ENCODE results near the gene EGR2. TPM values are rescaled to one million over a fixed set of nuclear protein-coding genes. Genes with fewer than 3 reads are reported as not detected.

EGR2 gene
- total and polyA plus RNA-seq, 12 donors: 0.17 to 6.8 (median 1.4) TPM

DNA sequence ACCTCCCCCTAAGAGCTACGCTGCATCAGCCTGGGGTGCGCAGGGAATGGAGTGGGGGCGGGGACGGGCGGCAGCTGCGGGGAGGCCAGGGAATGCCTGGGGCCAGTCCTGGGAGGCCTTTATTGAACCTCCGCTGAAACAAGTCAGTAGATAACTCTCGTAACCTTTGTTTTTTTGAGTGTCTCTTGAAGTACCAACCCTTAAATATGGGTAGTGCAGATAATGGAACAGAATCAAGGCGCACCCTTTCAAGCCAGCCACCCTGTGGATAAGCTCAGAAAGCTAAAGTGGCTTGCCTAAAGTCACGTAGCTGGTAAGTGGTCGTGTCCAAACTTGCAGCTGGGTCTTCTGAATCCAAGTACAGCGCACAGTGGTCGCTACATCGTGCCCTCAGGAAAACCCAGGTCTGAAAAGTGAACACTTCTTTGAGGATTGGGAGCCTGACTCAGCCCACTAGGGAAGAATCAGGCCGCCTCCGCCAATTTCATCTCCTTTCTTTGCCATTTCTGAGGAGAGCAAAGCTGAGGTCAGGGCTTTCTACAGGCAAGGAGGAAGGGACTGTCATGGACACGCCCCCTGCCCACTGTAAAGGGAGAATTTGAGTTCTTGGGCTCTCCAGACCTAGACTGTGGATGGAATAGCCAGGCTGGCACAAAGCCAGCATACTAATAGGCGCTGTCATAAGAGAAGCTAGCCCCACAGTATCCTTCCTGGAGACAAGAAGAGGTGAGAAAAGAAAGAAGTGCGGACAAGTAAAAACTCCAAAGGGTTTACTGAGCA lies 3.2 kb upstream of the EGR2 start:
- peak overlapping the region in 1 of 4 donors; percentile 76 for H3K4me3 ChIP-seq

DNA sequence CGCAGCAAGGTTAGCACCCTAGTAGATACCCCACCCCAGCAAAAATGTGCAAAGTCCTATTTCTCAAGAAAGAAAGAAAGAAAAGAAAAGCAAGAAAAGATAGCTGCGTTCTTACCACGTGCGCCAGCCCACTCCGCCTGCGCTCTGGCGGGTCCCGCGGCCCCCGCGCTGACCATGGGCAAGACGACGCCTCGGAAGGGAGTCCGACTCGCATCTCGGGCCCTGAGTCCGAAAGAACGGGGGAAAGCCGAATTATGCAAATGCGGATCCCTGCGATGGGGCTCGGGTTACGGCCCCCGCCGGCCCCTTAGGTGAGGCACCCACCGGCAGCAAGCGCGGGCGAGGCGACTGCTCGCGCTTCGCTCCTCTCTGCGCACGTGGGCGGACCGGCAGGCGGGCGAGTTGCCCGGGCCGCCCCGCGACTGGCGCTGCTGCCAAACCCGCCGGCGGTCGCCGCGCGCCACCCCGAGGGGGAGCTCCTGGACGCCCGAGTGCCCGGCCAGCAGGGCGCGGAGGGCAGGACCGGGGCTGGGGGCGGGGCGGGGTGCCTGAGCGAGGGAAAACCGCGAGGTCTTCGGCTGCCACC lies 2.4 kb upstream of the EGR2 start:
- Histone ChIP-seq H3K4me1 (replicated peaks in 1 of 2) (peaks cover 31 to 32% of the 10 kb centered on the region in 2 donors), H3K4me3 (peak overlapping the region in 1 of 4 donors; percentile 76), H3K27me3 (peaks cover 28% of the 10 kb centered on the region), H3K27ac (no peak overlapping the region), H3K36me3 (replicated peaks in 1 of 2) (no peaks in the 10 kb centered on the region), H3K9me3 (replicated peaks in 1 of 3) (no peaks in the 10 kb centered on the region)
- DNase-seq: peak in 3 of 7 donors; percentile 18 to 35 (median 34)
- no peak for TF ChIP-seq POLR2A (IDR thresholded peaks at IDR 0.05)
- TF ChIP-seq, protein P1, sequence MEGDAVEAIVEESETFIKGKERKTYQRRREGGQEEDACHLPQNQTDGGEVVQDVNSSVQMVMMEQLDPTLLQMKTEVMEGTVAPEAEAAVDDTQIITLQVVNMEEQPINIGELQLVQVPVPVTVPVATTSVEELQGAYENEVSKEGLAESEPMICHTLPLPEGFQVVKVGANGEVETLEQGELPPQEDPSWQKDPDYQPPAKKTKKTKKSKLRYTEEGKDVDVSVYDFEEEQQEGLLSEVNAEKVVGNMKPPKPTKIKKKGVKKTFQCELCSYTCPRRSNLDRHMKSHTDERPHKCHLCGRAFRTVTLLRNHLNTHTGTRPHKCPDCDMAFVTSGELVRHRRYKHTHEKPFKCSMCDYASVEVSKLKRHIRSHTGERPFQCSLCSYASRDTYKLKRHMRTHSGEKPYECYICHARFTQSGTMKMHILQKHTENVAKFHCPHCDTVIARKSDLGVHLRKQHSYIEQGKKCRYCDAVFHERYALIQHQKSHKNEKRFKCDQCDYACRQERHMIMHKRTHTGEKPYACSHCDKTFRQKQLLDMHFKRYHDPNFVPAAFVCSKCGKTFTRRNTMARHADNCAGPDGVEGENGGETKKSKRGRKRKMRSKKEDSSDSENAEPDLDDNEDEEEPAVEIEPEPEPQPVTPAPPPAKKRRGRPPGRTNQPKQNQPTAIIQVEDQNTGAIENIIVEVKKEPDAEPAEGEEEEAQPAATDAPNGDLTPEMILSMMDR (IDR thresholded peaks at IDR 0.05): no peak
- 2 to 4% (median 3%) methylated on average over 34 to 65 of the region's 65 CpGs for WGBS, 4 donors
- intact Hi-C loops (cut with DNase I): loop anchor here in 1 of 2 donors (5.0 kb wide), 1 partner anchor 206 kb away; no protein-coding TSS in a partner anchor

More for the DNA sequence above, 3.2 kb upstream of the EGR2 start:
- Histone ChIP-seq H3K9me3 (replicated peaks in 1 of 3) (no peaks in the 10 kb centered on the region), H3K27me3 (peaks cover 28% of the 10 kb centered on the region), H3K4me1 (replicated peaks in 1 of 2) (peaks cover 31 to 32% of the 10 kb centered on the region in 2 donors), H3K36me3 (replicated peaks in 1 of 2) (no peaks in the 10 kb centered on the region), H3K27ac (no peak overlapping the region)
- 38 to 52% (median 45%) methylated on average over 19 of the region's 19 CpGs for WGBS, 4 donors
- intact Hi-C loops (cut with DNase I): loop anchor here in 1 of 2 donors (5.0 kb wide), 1 partner anchor 207 kb away; no protein-coding TSS in a partner anchor
- peak in 2 of 7 donors; percentile 7 to 12 for DNase-seq
- no peak for TF ChIP-seq POLR2A (IDR thresholded peaks at IDR 0.05)
- TF ChIP-seq, protein P1 (IDR thresholded peaks at IDR 0.05): no peak

DNA sequence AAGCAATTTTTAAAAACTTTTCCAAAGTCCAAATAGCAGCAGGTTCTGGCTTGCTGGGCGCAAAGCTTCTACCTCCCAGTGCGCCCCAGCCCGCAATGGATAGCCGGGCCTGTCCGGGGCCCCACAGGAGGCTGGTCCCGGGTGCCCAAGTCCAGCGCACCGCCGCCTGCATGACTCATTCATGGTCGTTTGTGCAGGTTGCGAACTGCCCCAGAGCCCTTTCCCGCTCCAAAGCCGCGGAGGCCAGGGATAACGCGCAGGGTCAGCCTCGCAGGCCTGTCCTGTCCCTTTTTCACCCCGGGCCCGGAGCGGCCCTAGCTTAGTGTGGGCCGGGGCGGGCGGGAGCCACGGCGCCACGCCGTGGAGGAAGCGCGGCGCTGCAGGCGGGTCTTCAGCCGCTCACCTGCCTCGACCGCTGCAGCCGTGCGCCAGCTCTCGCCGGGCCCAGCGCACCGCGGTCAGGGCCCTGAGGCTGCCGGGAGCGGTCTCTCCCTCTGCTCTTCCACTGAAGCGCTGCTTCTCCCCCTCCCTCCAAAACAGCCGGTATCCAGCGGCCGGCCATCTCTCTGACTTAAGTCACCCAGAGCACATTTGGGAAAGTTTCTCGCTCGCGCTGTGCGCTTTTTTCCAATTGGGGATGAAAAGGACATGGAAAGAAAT lies 1.7 kb upstream of the EGR2 start:
- peak; percentile 67 to 79 (median 71) for DNase-seq
- H3K27ac ChIP-seq: peak overlapping the region in 1 of 5 donors; percentile 90
- TF ChIP-seq, protein P1 (IDR thresholded peaks at IDR 0.05): peak; percentile 49 to 87 (median 66)
- TF ChIP-seq POLR2A (IDR thresholded peaks at IDR 0.05): no peak
- H3K36me3 ChIP-seq (replicated peaks in 1 of 2): no peaks in the 10 kb centered on the region
- 1 to 10% (median 3%) methylated on average over 15 to 51 of the region's 51 CpGs for WGBS, 4 donors
- H3K9me3 ChIP-seq (replicated peaks in 1 of 3): no peaks in the 10 kb centered on the region
- intact Hi-C loops (cut with DNase I): loop anchor here in 1 of 2 donors (5.0 kb wide), 1 partner anchor 206 kb away; no protein-coding TSS in a partner anchor
- H3K4me1 ChIP-seq (replicated peaks in 1 of 2): peaks cover 31 to 32% of the 10 kb centered on the region in 2 donors
- peaks cover 28% of the 10 kb centered on the region for H3K27me3 ChIP-seq
- H3K4me3 ChIP-seq: peak overlapping the region in 2 of 4 donors; percentile 59 to 76

Data from adrenal gland (tissue), 12 donors.